Measurements from ENCODE around the gene KRTAP4-7. TPM values are rescaled to one million over a fixed set of nuclear protein-coding genes. Genes with fewer than 3 reads are reported as not detected.
"Not testable (repeated sequence)": the region's sequence is repeated elsewhere in the genome, so short reads cannot be mapped to it uniquely, and the experiment has no call there.

The KRTAP4-7 gene
- total RNA-seq, 1 donor, result 0.72 TPM

DNA sequence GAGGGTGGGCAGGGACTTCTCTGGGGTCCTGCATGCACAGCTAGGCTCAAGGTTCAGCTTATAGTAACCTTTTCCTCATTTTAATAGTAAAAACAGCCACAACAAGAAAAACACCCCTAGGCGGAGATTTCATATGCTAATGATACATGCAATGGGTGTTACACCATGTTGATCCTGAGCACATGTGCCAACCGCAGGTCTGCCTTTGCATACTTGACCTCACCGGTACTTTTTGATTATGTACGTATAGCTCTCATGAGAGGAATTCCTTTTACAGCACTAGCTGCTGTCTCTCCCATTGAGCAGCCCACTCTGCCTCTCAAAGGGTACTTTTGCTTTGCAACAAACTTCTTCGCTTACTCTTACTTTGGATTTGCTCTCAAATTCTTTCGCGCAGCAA lies 12.1 kb downstream of the KRTAP4-7 start:
- Histone ChIP-seq H3K27ac (ENCODE audit: low read depth, low read length) (no peak overlapping the region), H3K4me1 (ENCODE audit: insufficient read depth, low read length) (peaks cover 23% of the 10 kb centered on the region), H3K27me3 (ENCODE audit: insufficient read depth, low read length) (no peaks in the 10 kb centered on the region), H4K20me1 (ENCODE audit: insufficient read depth, low read length) (no peaks in the 10 kb centered on the region), H3K4me2 (ENCODE audit: insufficient read depth, low read length) (no peak overlapping the region), H3K79me2 (ENCODE audit: insufficient read depth, low read length) (no peaks in the 10 kb centered on the region), H2AFZ (ENCODE audit: low read length) (no peak overlapping the region), H3K36me3 (ENCODE audit: insufficient read depth, low read length) (no peaks in the 10 kb centered on the region), H3K4me3 (ENCODE audit: insufficient read depth, low read length) (no peak overlapping the region), H3K9me3 (ENCODE audit: low read depth, low read length) (no peaks in the 10 kb centered on the region)
- DNase-seq (ENCODE audit: insufficient read length, low spot score, missing footprints), result no peak
- TF ChIP-seq CTCF (IDR thresholded peaks at IDR 0.05; ENCODE audit: extremely low read depth, low read depth, low read length), result no peak

- peaks cover 29% of the 10 kb centered on the region for H3K4me1 ChIP-seq (ENCODE audit: insufficient read depth, low read length)
- no peaks in the 10 kb centered on the region for H3K36me3 ChIP-seq (ENCODE audit: insufficient read depth, low read length)
- H4K20me1 ChIP-seq (ENCODE audit: insufficient read depth, low read length), result no peaks in the 10 kb centered on the region
- peak within 1 kb of the TSS; percentile 59 for H3K27ac ChIP-seq (ENCODE audit: low read depth, low read length)
- peak within 1 kb of the TSS; percentile 20 for H3K4me2 ChIP-seq (ENCODE audit: insufficient read depth, low read length)
- peak within 1 kb of the TSS; percentile 76 for H2AFZ ChIP-seq (ENCODE audit: low read length)
- DNase-seq (ENCODE audit: insufficient read length, low spot score, missing footprints), result no peak
- no peaks in the 10 kb centered on the region for H3K27me3 ChIP-seq (ENCODE audit: insufficient read depth, low read length)
- TF ChIP-seq CTCF (IDR thresholded peaks at IDR 0.05; ENCODE audit: extremely low read depth, low read depth, low read length), result no peak
- no peaks in the 10 kb centered on the region for H3K79me2 ChIP-seq (ENCODE audit: insufficient read depth, low read length)
- no peak within 1 kb of the TSS for H3K4me3 ChIP-seq (ENCODE audit: insufficient read depth, low read length)
- no peaks in the 10 kb centered on the region for H3K9me3 ChIP-seq (ENCODE audit: low read depth, low read length)
These were observed 14.1 kb downstream of the KRTAP4-7 start, which contains the start of gene KRTAP4-8 for GRCh38 chr17:41098042-41098441. TSS of gene KRTAP4-8 (minus strand) at chr17:41098142. CDS start at chr17:41098084, 58 bp downstream.

DNA sequence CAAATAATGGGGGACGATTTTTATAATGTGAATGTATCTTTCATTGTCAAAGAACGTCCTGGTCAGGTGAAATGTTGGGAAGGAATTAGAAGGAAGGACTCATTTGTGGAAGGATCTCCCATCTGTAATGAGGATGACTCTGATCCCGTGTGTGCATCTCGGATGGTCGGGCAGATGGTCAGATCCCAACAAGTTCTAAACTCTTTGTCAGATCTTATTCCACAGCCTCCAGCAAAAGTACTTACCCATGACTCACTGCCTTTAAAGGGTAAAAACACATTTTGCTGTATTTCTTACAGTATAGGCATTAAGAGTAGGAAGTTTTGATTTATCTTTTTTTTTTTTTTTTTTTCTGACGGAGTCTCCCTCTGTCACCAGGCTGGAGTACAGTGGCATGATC lies 14.5 kb downstream of the KRTAP4-7 start:
- H3K79me2 ChIP-seq (ENCODE audit: insufficient read depth, low read length), result no peaks in the 10 kb centered on the region
- DNase-seq (ENCODE audit: insufficient read length, low spot score, missing footprints), result peak; percentile 58
- TF ChIP-seq CTCF (IDR thresholded peaks at IDR 0.05; ENCODE audit: extremely low read depth, low read depth, low read length), result no peak
- H4K20me1 ChIP-seq (ENCODE audit: insufficient read depth, low read length), result no peaks in the 10 kb centered on the region
- H3K36me3 ChIP-seq (ENCODE audit: insufficient read depth, low read length), result no peaks in the 10 kb centered on the region
- no peak overlapping the region for H3K4me3 ChIP-seq (ENCODE audit: insufficient read depth, low read length)
- peak overlapping the region; percentile 76 for H2AFZ ChIP-seq (ENCODE audit: low read length)
- no peaks in the 10 kb centered on the region for H3K9me3 ChIP-seq (ENCODE audit: low read depth, low read length)
- H3K27me3 ChIP-seq (ENCODE audit: insufficient read depth, low read length), result no peaks in the 10 kb centered on the region
- peak overlapping the region; percentile 20 for H3K4me2 ChIP-seq (ENCODE audit: insufficient read depth, low read length)
- peak overlapping the region; percentile 59 for H3K27ac ChIP-seq (ENCODE audit: low read depth, low read length)
- peaks cover 29% of the 10 kb centered on the region for H3K4me1 ChIP-seq (ENCODE audit: insufficient read depth, low read length)

DNA sequence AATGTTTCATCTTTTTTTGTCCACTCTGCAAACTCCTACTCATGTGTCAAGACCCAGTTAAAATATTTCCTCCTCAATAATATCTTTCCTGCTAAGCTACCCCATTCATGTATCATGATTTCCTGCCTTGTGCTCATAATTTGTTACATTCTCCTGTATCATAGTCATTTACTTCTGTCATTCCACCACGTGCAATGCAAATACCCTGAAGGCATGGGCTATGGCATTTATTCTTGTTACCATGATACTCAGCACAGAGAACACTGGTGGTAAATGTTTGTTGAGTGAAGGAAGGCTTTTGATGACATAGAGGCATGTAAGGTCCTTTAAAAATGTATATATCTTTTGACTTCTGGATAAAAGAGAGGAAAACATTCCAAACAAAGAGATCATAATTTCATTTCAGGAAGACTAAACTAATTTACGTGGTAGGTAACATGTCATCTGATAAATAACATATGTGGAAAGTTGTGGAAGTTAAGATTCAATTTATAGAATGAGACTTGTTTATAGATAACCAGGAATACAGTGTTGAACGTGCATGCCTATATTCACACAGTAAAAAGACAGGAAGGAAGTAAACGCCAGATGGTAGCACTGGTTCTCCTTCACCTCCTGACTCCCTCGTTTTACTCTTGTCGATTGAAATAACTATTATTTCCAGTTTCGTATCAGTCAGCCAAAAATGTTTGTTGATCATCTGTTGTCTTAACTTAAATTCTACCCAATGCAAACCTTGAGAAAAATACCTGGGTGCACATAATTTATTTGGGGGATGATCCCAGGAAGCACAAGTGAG lies 15.9 kb downstream of the KRTAP4-7 start:
- DNase-seq (ENCODE audit: insufficient read length, low spot score, missing footprints); H3K4me2 ChIP-seq (ENCODE audit: insufficient read depth, low read length); H3K36me3 ChIP-seq (ENCODE audit: insufficient read depth, low read length); H2AFZ ChIP-seq (ENCODE audit: low read length); H3K79me2 ChIP-seq (ENCODE audit: insufficient read depth, low read length); H3K4me3 ChIP-seq (ENCODE audit: insufficient read depth, low read length); H3K27me3 ChIP-seq (ENCODE audit: insufficient read depth, low read length); H4K20me1 ChIP-seq (ENCODE audit: insufficient read depth, low read length); H3K9me3 ChIP-seq (ENCODE audit: low read depth, low read length): not testable (repeated sequence)
- Histone ChIP-seq H3K27ac (ENCODE audit: low read depth, low read length) (peak overlapping the region; percentile 73), H3K4me1 (ENCODE audit: insufficient read depth, low read length) (peaks cover 31% of the 10 kb centered on the region)
